GM21723 (cell line): Measurements from ENCODE around the gene EHBP1L1.
A peak's percentile ranks its signal among the peaks of the same experiment; 100 is the strongest.

Source experiments
- ATAC-seq: cut with Tn5 transposase; IDR thresholded peaks from one replicate; pipeline ENCODE4 v1.9.1; 2021; ENCODE audit warnings: mild to moderate bottlenecking, moderate library complexity; ENCODE audit not compliant: unreplicated experiment

Gene EHBP1L1

GRCh38 chr11:65575568-65576231 is at the start of gene EHBP1L1:
Gene EHBP1L1 (plus strand): TSS chr11:65576053. CDS start chr11:65576303, 250 bp downstream.
- ATAC-seq, result peak; percentile 27

- ATAC-seq, result no peak
Measured at GRCh38 chr11:65526744-65527143, 49.1 kb upstream of the EHBP1L1 start.

GRCh38 chr11:65528819-65529350 is 47.0 kb upstream of the EHBP1L1 start:
- ATAC-seq, result no peak

- ATAC-seq, result no peak
Measured at GRCh38 chr11:65529475-65530156, 46.2 kb upstream of the EHBP1L1 start.

GRCh38 chr11:65530157-65530496 is 45.7 kb upstream of the EHBP1L1 start:
- ATAC-seq, result no peak

GRCh38 chr11:65532388-65533064 is 43.3 kb upstream of the EHBP1L1 start:
- ATAC-seq, result no peak

GRCh38 chr11:65535102-65535501 is 40.8 kb upstream of the EHBP1L1 start:
- no peak for ATAC-seq

- no peak for ATAC-seq
Measured at GRCh38 chr11:65536412-65537295, 39.2 kb upstream of the EHBP1L1 start.

GRCh38 chr11:65537296-65537597 is 38.6 kb upstream of the EHBP1L1 start:
- no peak for ATAC-seq

GRCh38 chr11:65537620-65538231 is 38.1 kb upstream of the EHBP1L1 start:
- ATAC-seq, result no peak

- ATAC-seq, result no peak
Measured at GRCh38 chr11:65538232-65538914, 37.5 kb upstream of the EHBP1L1 start.

GRCh38 chr11:65538915-65539743 is 36.7 kb upstream of the EHBP1L1 start:
- ATAC-seq, result no peak

- ATAC-seq, result peak; percentile 56
Measured at GRCh38 chr11:65539744-65540289, 36.0 kb upstream of the EHBP1L1 start.

GRCh38 chr11:65540290-65541092 is 35.4 kb upstream of the EHBP1L1 start:
- peak; percentile 58 for ATAC-seq

- ATAC-seq, result no peak
Measured at GRCh38 chr11:65541093-65541982, 34.5 kb upstream of the EHBP1L1 start.

- ATAC-seq, result no peak
Measured at GRCh38 chr11:65542738-65543390, 33.0 kb upstream of the EHBP1L1 start.

GRCh38 chr11:65545853-65546216 is 30.0 kb upstream of the EHBP1L1 start:
- ATAC-seq, result no peak
